Liver (tissue), 9 donors: ENCODE results near the gene FER. TPM values are rescaled to one million over a fixed set of nuclear protein-coding genes. Genes with fewer than 3 reads are reported as not detected.

Experiments
- DNase-seq: peaks from one replicate; pipeline ENCODE4 v3.0.0-alpha.2; 2017; ENCODE audit warnings: low spot score
- H3K27ac ChIP-seq, 2 donors: one replicate each; pipeline ENCODE4 v1.7.0; 2013; ENCODE audit warnings: inconsistent platforms in 2 of 2, low read length in 2 of 2, control low read depth in 1 of 2, low read depth in 1 of 2, mild to moderate bottlenecking in 1 of 2
- H3K27me3 ChIP-seq, 4 donors: one replicate each; pipeline versions ENCODE4 v1.6.1 to v1.7.0; 2013; ENCODE audit warnings: low read length in 3 of 4, inconsistent platforms in 1 of 4, mild to moderate bottlenecking in 1 of 4, moderate library complexity in 1 of 4; ENCODE audit not compliant: control insufficient read depth in 4 of 4, insufficient read depth in 4 of 4
- H3K36me3 ChIP-seq, 4 donors: one replicate each; pipeline versions ENCODE4 v1.6.1 to v1.7.0; 2013; ENCODE audit warnings: low read length in 3 of 4, mild to moderate bottlenecking in 3 of 4, low read depth in 1 of 4, moderate library complexity in 1 of 4; ENCODE audit not compliant: control insufficient read depth in 4 of 4, insufficient read depth in 3 of 4
- H3K4me1 ChIP-seq, 4 donors: one replicate each; pipeline versions ENCODE4 v1.6.1 to v1.7.0; 2013; ENCODE audit warnings: low read length in 3 of 4, mild to moderate bottlenecking in 3 of 4, moderate library complexity in 1 of 4; ENCODE audit not compliant: control insufficient read depth in 4 of 4, insufficient read depth in 4 of 4
- H3K4me3 ChIP-seq, 3 donors: one replicate each; pipeline versions ENCODE4 v1.6.1 to v1.7.0; 2013; ENCODE audit warnings: low read length in 3 of 3, control low read depth in 1 of 3, low read depth in 1 of 3, mild to moderate bottlenecking in 1 of 3
- H3K9ac ChIP-seq, 2 donors: one replicate each; pipeline ENCODE4 v1.7.0; 2013; ENCODE audit warnings: low read length in 2 of 2, mild to moderate bottlenecking in 2 of 2, moderate library complexity in 2 of 2, control low read depth in 1 of 2, low read depth in 1 of 2
- H3K9me3 ChIP-seq, 4 donors: one replicate each; pipeline versions ENCODE4 v1.6.1 to v1.7.0; 2013; ENCODE audit warnings: low read length in 3 of 4; ENCODE audit not compliant: control insufficient read depth in 4 of 4
- ATF3 ChIP-seq: IDR thresholded peaks from 2 replicates; pipeline ENCODE4 v1.6.1; 2016; ENCODE audit warnings: antibody characterized with exemption
- CTCF ChIP-seq: fragments of 150-350 bp; IDR thresholded peaks from 2 replicates; pipeline ENCODE4 v1.5.1; 2017; ENCODE audit warnings: improper control_type of control experiment, low read depth, low read length; ENCODE audit not compliant: missing input control
- EGR1 ChIP-seq, 2 donors: IDR thresholded peaks; 2 replicates each; pipeline ENCODE4 v1.6.1; 2016 to 2018; ENCODE audit warnings: antibody characterized with exemption in 2 of 2, low read depth in 2 of 2
- FOXA1 ChIP-seq: IDR thresholded peaks from 2 replicates; pipeline ENCODE4 v1.6.1; 2016; ENCODE audit warnings: antibody characterized with exemption
- FOXA2 ChIP-seq: IDR thresholded peaks from 2 replicates; pipeline ENCODE4 v1.6.1; 2016; ENCODE audit warnings: antibody characterized with exemption
- GABPA ChIP-seq, 2 donors: IDR thresholded peaks in 1 of 2; conservative IDR thresholded peaks in 1 of 2; 2 replicates each; pipeline ENCODE4 v1.6.1; 2016; ENCODE audit warnings: antibody characterized with exemption in 2 of 2, mild to moderate bottlenecking in 1 of 2, moderate library complexity in 1 of 2
- HNF4A ChIP-seq, 2 donors: conservative IDR thresholded peaks; 2 replicates each; pipeline ENCODE4 v1.6.1; 2016; ENCODE audit warnings: antibody characterized with exemption in 2 of 2, mild to moderate bottlenecking in 2 of 2
- HNF4G ChIP-seq: IDR thresholded peaks from 2 replicates; pipeline ENCODE4 v1.6.1; 2016; ENCODE audit warnings: antibody characterized with exemption
- JUND ChIP-seq, 2 donors: IDR thresholded peaks; 2 replicates each; pipeline ENCODE4 v1.6.1; 2016; ENCODE audit warnings: antibody characterized with exemption in 2 of 2
- MAX ChIP-seq: IDR thresholded peaks from 2 replicates; pipeline ENCODE4 v1.6.1; 2016; ENCODE audit warnings: antibody characterized with exemption
- NR2F2 ChIP-seq: IDR thresholded peaks from 2 replicates; pipeline ENCODE4 v1.6.1; 2016; ENCODE audit warnings: antibody characterized with exemption
- REST ChIP-seq: IDR thresholded peaks from 2 replicates; pipeline ENCODE4 v1.6.1; 2016; ENCODE audit warnings: antibody characterized with exemption, mild to moderate bottlenecking
- RXRA ChIP-seq, 2 donors: IDR thresholded peaks; 2 replicates each; pipeline ENCODE4 v1.6.1; 2017 to 2018; ENCODE audit warnings: antibody characterized with exemption in 2 of 2, mild to moderate bottlenecking in 1 of 2
- SP1 ChIP-seq: IDR thresholded peaks from 2 replicates; pipeline ENCODE4 v1.6.1; 2018; ENCODE audit warnings: antibody characterized with exemption, mild to moderate bottlenecking
- TAF1 ChIP-seq: conservative IDR thresholded peaks from 2 replicates; pipeline ENCODE4 v1.6.1; 2016; ENCODE audit warnings: antibody characterized with exemption, mild to moderate bottlenecking
- WGBS: extraction: QIAGEN DNeasy Blood & Tissue Kit; methylation state at CpG from one replicate; pipeline ENCODE4 v1.1.7; 2013; 5-methylcytosine and 5-hydroxymethylcytosine counted together
- polyA plus RNA-seq, 2 donors: library from polyadenylated mRNA; stranded (reverse) in 1 of 2; unstranded in 1 of 2; fragments of 200-250 nt in 1 of 2; fragments of >200 nt in 1 of 2; fragmentation: Nextera tagmentation in 1 of 2; extraction: Ambion mirVana in 1 of 2; gene quantifications; one replicate each; pipeline versions ENCODE4 v1.2.1 to v1.2.3, GENCODE V29; 2013 to 2015
- total RNA-seq, 2 donors: library from RNA; depleted of rRNA; stranded (reverse); fragments of >200 nt; gene quantifications; one replicate each; pipeline ENCODE4 v1.2.3, GENCODE V29; 2014
- donor health status: healthy.
- donor health status: healthy.
- donor health status: healthy.
- donor health status: healthy.
- donor health status: healthy.

FER gene
- total and polyA plus RNA-seq, 4 donors: 0.83 to 9.8 (median 5.9) TPM

- no peak overlapping the region for H3K9ac ChIP-seq
- H3K27ac ChIP-seq: no peak overlapping the region
- TF ChIP-seq REST: no peak
- no peak for TF ChIP-seq TAF1
- no peak for TF ChIP-seq SP1
- no peaks in the 10 kb centered on the region for H3K9me3 ChIP-seq
- DNase-seq: no peak
- no peak overlapping the region for H3K4me3 ChIP-seq
- no peaks in the 10 kb centered on the region for H3K36me3 ChIP-seq
- no peaks in the 10 kb centered on the region for H3K4me1 ChIP-seq
- H3K27me3 ChIP-seq: no peaks in the 10 kb centered on the region
Observed at GRCh38 chr5:109167586-109167985, 419.9 kb downstream of the FER start.

GRCh38 chr5:109168151-109168550 is 420.5 kb downstream of the FER start:
- TF ChIP-seq RXRA (IDR thresholded peaks at IDR 0.05) (no peak), HNF4A (conservative IDR thresholded peaks at IDR 0.05) (no peak), HNF4G (no peak), CTCF (no peak), FOXA2 (no peak), MAX (no peak), TAF1 (no peak), GABPA (IDR thresholded peaks at IDR 0.05 in 1 of 2, conservative IDR thresholded peaks at IDR 0.05 in 1 of 2) (no peak), ATF3 (no peak), FOXA1 (no peak), JUND (IDR thresholded peaks at IDR 0.05) (no peak), EGR1 (IDR thresholded peaks at IDR 0.05; ENCODE audit: low read depth in 2 of 2) (no peak), NR2F2 (no peak)
- Histone ChIP-seq H3K4me3 (no peak overlapping the region), H3K27me3 (no peaks in the 10 kb centered on the region), H3K36me3 (no peaks in the 10 kb centered on the region), H3K9ac (no peak overlapping the region), H3K27ac (no peak overlapping the region), H3K4me1 (no peaks in the 10 kb centered on the region), H3K9me3 (no peaks in the 10 kb centered on the region)
- WGBS: 68% methylated on average over 3 of the region's 3 CpGs
- DNase-seq: no peak
